ENCODE results near the gene CHD6.

Gene CHD6

GRCh38 chr20:41512624-41513023 is 105.6 kb downstream of the CHD6 start:
- TF ChIP-seq POLR2A (IDR thresholded peaks at IDR 0.05; ENCODE audit: low read depth, low read length) = no peak
- no peak for TF ChIP-seq POLR2AphosphoS5 (IDR thresholded peaks at IDR 0.05; ENCODE audit: low read depth, low read length)
- no peak for TF ChIP-seq SPI1 (IDR thresholded peaks at IDR 0.05; ENCODE audit: low read depth, low read length)
- no peak for TF ChIP-seq TAF1 (IDR thresholded peaks at IDR 0.05; ENCODE audit: low read depth, low read length)
- no peak for TF ChIP-seq POU2F2 (IDR thresholded peaks at IDR 0.05; ENCODE audit: low read depth, low read length)
- no peak for TF ChIP-seq PAX5 (IDR thresholded peaks at IDR 0.05; ENCODE audit: insufficient read depth, low read length, severe bottlenecking)
- FAIRE-seq = no peak
- no peak for DNase-seq (ENCODE audit: insufficient read length, low spot score)

GRCh38 chr20:41510847-41511450 is 107.2 kb downstream of the CHD6 start:
- FAIRE-seq = no peak
- DNase-seq (ENCODE audit: insufficient read length, low spot score) = no peak
- TF ChIP-seq POLR2A (IDR thresholded peaks at IDR 0.05; ENCODE audit: low read depth, low read length) = no peak
- TF ChIP-seq POU2F2 (IDR thresholded peaks at IDR 0.05; ENCODE audit: low read depth, low read length) = no peak
- no peak for TF ChIP-seq POLR2AphosphoS5 (IDR thresholded peaks at IDR 0.05; ENCODE audit: low read depth, low read length)
- no peak for TF ChIP-seq SPI1 (IDR thresholded peaks at IDR 0.05; ENCODE audit: low read depth, low read length)
- no peak for TF ChIP-seq TAF1 (IDR thresholded peaks at IDR 0.05; ENCODE audit: low read depth, low read length)
- TF ChIP-seq PAX5 (IDR thresholded peaks at IDR 0.05; ENCODE audit: insufficient read depth, low read length, severe bottlenecking) = no peak

GRCh38 chr20:41510224-41510623 is 108.0 kb downstream of the CHD6 start:
- DNase-seq (ENCODE audit: insufficient read length, low spot score) = no peak
- FAIRE-seq = no peak
- TF ChIP-seq SPI1 (IDR thresholded peaks at IDR 0.05; ENCODE audit: low read depth, low read length) = no peak
- TF ChIP-seq PAX5 (IDR thresholded peaks at IDR 0.05; ENCODE audit: insufficient read depth, low read length, severe bottlenecking) = no peak
- no peak for TF ChIP-seq POU2F2 (IDR thresholded peaks at IDR 0.05; ENCODE audit: low read depth, low read length)
- TF ChIP-seq POLR2AphosphoS5 (IDR thresholded peaks at IDR 0.05; ENCODE audit: low read depth, low read length) = no peak
- no peak for TF ChIP-seq TAF1 (IDR thresholded peaks at IDR 0.05; ENCODE audit: low read depth, low read length)
- TF ChIP-seq POLR2A (IDR thresholded peaks at IDR 0.05; ENCODE audit: low read depth, low read length) = no peak

GRCh38 chr20:41509316-41510200 is 108.6 kb downstream of the CHD6 start:
- TF ChIP-seq TAF1 (IDR thresholded peaks at IDR 0.05; ENCODE audit: low read depth, low read length) (no peak), POU2F2 (IDR thresholded peaks at IDR 0.05; ENCODE audit: low read depth, low read length) (no peak), PAX5 (IDR thresholded peaks at IDR 0.05; ENCODE audit: insufficient read depth, low read length, severe bottlenecking) (no peak)
- DNase-seq (ENCODE audit: insufficient read length, low spot score) = no peak
- FAIRE-seq = no peak

- FAIRE-seq (no peak), DNase-seq (ENCODE audit: insufficient read length, low spot score) (no peak)
- TF ChIP-seq POU2F2 (IDR thresholded peaks at IDR 0.05; ENCODE audit: low read depth, low read length) (no peak), TAF1 (IDR thresholded peaks at IDR 0.05; ENCODE audit: low read depth, low read length) (no peak), POLR2AphosphoS5 (IDR thresholded peaks at IDR 0.05; ENCODE audit: low read depth, low read length) (no peak), PAX5 (IDR thresholded peaks at IDR 0.05; ENCODE audit: insufficient read depth, low read length, severe bottlenecking) (no peak), SPI1 (IDR thresholded peaks at IDR 0.05; ENCODE audit: low read depth, low read length) (no peak), POLR2A (IDR thresholded peaks at IDR 0.05; ENCODE audit: low read depth, low read length) (no peak)
Measured at GRCh38 chr20:41508335-41508734, 109.8 kb downstream of the CHD6 start.

- DNase-seq (ENCODE audit: insufficient read length, low spot score) = no peak
- TF ChIP-seq POU2F2 (IDR thresholded peaks at IDR 0.05; ENCODE audit: low read depth, low read length) (no peak), POLR2A (IDR thresholded peaks at IDR 0.05; ENCODE audit: low read depth, low read length) (no peak), POLR2AphosphoS5 (IDR thresholded peaks at IDR 0.05; ENCODE audit: low read depth, low read length) (no peak), TAF1 (IDR thresholded peaks at IDR 0.05; ENCODE audit: low read depth, low read length) (no peak), SPI1 (IDR thresholded peaks at IDR 0.05; ENCODE audit: low read depth, low read length) (no peak), PAX5 (IDR thresholded peaks at IDR 0.05; ENCODE audit: insufficient read depth, low read length, severe bottlenecking) (no peak)
- no peak for FAIRE-seq
Measured at GRCh38 chr20:41507851-41508250, 110.3 kb downstream of the CHD6 start.

GRCh38 chr20:41507436-41507835 is 110.7 kb downstream of the CHD6 start:
- DNase-seq (ENCODE audit: insufficient read length, low spot score) = no peak
- TF ChIP-seq POLR2A (IDR thresholded peaks at IDR 0.05; ENCODE audit: low read depth, low read length) (no peak), TAF1 (IDR thresholded peaks at IDR 0.05; ENCODE audit: low read depth, low read length) (no peak), SPI1 (IDR thresholded peaks at IDR 0.05; ENCODE audit: low read depth, low read length) (no peak), POU2F2 (IDR thresholded peaks at IDR 0.05; ENCODE audit: low read depth, low read length) (no peak), POLR2AphosphoS5 (IDR thresholded peaks at IDR 0.05; ENCODE audit: low read depth, low read length) (no peak), PAX5 (IDR thresholded peaks at IDR 0.05; ENCODE audit: insufficient read depth, low read length, severe bottlenecking) (no peak)
- FAIRE-seq = no peak

- TF ChIP-seq SPI1 (IDR thresholded peaks at IDR 0.05; ENCODE audit: low read depth, low read length) (no peak), TAF1 (IDR thresholded peaks at IDR 0.05; ENCODE audit: low read depth, low read length) (no peak), POU2F2 (IDR thresholded peaks at IDR 0.05; ENCODE audit: low read depth, low read length) (no peak), POLR2A (IDR thresholded peaks at IDR 0.05; ENCODE audit: low read depth, low read length) (no peak), PAX5 (IDR thresholded peaks at IDR 0.05; ENCODE audit: insufficient read depth, low read length, severe bottlenecking) (no peak), POLR2AphosphoS5 (IDR thresholded peaks at IDR 0.05; ENCODE audit: low read depth, low read length) (no peak)
Measured at GRCh38 chr20:41506192-41506915, 111.8 kb downstream of the CHD6 start.

GRCh38 chr20:41505184-41505583 is 113.0 kb downstream of the CHD6 start:
- no peak for FAIRE-seq
- TF ChIP-seq TAF1 (IDR thresholded peaks at IDR 0.05; ENCODE audit: low read depth, low read length) (no peak), POLR2A (IDR thresholded peaks at IDR 0.05; ENCODE audit: low read depth, low read length) (no peak), POLR2AphosphoS5 (IDR thresholded peaks at IDR 0.05; ENCODE audit: low read depth, low read length) (no peak), PAX5 (IDR thresholded peaks at IDR 0.05; ENCODE audit: insufficient read depth, low read length, severe bottlenecking) (no peak)
- DNase-seq (ENCODE audit: insufficient read length, low spot score) = no peak

More at GRCh38 chr20:41506192-41506915, 111.8 kb downstream of the CHD6 start:
- DNase-seq (ENCODE audit: insufficient read length, low spot score) (no peak), FAIRE-seq (no peak)

All from GM12891 (cell line).